ENCODE results near the gene DGKB.

Gene DGKB

DNA sequence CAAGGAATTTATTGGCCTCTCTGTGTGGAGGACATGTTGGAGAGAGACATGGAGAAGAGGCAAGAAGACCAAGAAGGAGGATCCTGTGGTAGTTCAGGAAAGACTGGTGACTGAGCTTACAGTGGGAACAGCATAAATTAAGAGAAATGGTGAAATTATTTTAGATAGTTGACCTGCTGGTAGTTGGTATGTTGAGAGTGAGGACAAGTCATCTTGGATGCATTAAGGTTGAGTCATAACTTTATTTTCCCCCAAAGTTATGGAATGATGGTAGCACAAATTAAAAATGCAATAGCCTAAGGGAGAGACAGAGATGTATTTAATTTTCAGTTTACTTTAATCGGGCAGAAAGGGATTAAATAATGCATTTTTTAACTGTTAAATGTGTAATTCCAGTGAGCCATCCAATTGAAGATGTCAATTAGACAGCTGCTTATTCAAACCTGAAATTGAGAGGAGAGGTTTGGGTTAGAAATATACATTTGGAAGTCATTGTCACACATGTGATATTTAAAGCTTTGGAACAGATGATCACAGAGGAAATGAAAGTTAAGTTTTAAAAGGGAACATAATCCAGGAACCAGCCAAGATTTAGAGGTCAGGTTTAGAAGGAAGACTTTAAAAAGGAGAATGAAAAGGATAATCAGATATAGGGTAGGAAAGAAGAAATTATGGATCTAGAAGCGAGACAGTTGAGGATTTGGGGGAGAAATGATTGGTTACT lies 80.6 kb downstream of the DGKB start:
- no peak for DNase-seq (ENCODE audit: low spot score)

GRCh38 chr7:14818871-14819270 lies 83.7 kb downstream of the DGKB start:
- DNase-seq (ENCODE audit: low spot score) = no peak

DNA sequence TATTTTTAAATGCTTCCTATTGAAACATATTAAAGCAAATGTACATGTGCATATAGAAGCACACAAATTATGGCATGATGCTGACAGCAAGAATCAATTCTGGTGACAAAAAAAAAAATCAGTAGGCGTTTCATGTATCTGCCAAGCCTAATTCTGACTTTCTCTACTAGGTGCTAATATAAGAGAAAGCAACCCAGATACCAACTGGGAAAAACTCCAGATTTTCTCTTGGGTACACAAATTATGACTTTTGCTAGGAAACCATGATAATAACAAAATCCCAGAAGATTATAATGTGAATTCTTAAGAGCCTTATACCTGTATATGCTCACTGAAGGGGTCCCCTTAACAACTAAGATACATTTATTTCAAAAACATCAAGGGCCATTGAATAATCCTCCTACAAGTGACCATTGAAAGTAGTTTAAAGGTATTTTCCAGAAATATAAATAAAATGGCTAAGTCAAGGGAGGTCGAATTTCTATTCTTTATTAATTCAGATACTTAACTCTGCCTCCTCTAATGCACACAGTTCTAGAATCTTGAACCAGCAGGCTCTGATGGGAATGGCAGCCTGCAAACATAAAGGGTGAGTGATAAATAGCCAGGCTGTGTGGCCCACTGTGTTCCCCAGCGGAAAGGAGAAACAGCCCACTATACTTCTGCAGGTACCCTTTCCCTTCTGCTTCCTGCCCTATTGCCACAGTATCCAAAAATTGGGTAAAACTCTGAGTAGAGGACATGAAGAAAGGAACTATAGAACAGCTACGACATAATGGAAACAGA lies 84.5 kb downstream of the DGKB start:
- no peak for DNase-seq (ENCODE audit: low spot score)

GRCh38 chr7:14807507-14807906 lies 95.0 kb downstream of the DGKB start:
- DNase-seq (ENCODE audit: low spot score) = no peak

- DNase-seq (ENCODE audit: low spot score) = no peak
These were observed 95.7 kb downstream of the DGKB start for GRCh38 chr7:14806891-14807290.

GRCh38 chr7:14805105-14805719 lies 97.3 kb downstream of the DGKB start:
- DNase-seq (ENCODE audit: low spot score) = no peak

DNA sequence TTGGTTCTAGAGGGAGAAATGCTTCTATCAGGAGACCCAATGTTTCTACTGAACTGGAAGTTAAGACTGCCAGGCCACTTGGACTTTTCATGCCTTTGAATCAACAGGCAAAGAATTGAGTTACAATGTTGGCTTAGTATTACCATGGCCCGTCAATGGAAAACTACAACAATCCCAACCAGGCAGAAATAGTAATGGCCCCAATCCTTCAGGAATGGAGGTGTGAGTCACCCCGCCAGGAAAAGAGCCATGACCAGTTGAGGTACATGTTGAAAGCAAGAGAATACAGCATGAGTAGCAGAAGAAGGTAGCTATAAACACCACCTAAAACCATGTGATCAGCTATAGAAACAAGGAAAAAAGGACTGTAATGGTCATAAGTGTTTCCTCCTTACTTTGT lies 101.9 kb downstream of the DGKB start:
- DNase-seq (ENCODE audit: low spot score) = no peak

- DNase-seq (ENCODE audit: low spot score) = no peak
These were observed 109.4 kb downstream of the DGKB start for GRCh38 chr7:14793151-14793550.

DNA sequence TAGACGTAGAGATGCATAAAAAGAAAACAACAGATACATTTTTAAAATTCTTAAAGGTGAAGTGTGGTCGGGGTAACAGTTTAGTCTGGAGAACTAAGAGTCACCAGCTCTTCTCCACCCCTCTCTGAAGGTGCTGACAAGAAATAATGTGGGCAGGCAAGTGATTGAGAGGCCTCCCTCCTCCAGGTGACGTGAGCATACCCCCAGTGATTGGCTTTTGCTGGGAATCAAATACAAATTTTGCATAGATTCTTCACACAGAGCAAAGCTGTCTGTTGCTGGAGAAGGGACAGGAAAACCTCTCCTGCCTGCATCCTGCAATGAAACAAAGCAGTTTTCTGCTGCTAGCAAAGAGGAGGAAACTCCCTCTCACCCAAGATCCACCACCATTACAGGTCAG lies 115.0 kb downstream of the DGKB start:
- DNase-seq (ENCODE audit: low spot score) = no peak

DNA sequence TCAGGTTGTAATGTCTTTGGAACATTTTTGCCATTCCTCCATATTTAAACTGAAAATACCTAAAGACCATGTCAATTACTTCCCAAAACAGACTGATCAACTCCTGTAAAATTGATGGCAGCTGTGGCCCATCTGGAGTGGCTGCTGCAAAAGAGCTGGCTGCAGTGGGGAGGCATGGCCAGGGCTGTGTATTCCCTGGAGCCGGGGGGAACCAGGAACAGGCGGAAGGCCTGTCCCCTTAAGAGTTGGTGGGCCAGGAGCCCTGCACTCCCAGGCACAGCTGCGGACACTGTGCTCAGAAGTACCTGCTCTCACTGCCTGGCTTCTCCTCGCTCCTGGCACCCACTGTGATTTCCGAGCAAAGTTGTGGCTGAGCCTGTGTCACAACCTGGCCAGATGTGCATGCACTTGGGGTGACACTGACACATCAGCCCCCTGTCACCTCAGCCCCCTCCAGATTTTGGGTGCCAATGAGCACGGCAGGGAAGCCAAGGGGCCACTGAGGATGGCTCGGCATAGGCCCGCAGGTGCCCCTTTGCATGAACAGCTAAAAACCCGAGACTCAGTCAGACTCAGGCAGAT lies 116.1 kb downstream of the DGKB start:
- DNase-seq (ENCODE audit: low spot score) = no peak

GRCh38 chr7:14777806-14778205 lies 124.7 kb downstream of the DGKB start:
- no peak for DNase-seq (ENCODE audit: low spot score)

DNA sequence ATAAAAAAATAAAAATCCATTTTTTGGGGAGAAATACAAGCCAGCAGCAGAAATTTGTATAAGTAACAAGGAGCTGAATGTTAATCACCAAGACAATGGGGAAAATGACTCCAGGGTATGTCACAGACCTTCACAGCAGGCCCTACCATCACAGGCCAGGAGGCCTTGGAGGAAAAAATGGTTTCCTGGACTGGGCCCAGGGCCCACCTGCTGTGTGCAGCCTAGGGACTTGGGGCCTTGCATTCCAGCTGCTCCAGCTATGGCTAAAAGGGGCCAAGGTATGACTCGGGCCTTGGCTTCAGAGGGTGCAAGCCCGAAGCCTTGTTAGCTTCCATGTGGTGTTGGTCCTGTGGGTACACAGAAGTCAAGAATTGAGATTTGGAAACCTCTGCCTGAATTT lies 126.3 kb downstream of the DGKB start:
- no peak for DNase-seq (ENCODE audit: low spot score)

- no peak for DNase-seq (ENCODE audit: low spot score)
These were observed 128.8 kb downstream of the DGKB start for GRCh38 chr7:14773729-14774271.

DNA sequence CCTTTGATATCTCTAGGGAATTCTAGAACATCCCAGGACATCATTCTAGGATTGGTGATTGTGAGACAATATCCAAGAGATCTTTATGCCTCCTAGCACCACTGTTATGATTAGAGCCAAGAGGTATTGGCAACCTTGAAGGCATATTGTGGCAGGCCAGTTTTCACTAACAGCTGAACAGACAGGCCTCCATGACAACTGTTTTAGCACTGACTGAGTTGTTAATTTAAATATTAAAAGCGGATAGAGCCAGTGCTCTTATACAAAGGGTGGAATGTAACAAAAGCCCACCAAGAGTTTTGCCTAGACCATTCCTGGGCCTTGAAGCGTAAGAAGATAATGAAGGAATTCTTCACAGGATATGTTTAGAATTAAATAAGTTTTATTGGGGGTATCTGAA lies 131.9 kb downstream of the DGKB start:
- no peak for DNase-seq (ENCODE audit: low spot score)

DNA sequence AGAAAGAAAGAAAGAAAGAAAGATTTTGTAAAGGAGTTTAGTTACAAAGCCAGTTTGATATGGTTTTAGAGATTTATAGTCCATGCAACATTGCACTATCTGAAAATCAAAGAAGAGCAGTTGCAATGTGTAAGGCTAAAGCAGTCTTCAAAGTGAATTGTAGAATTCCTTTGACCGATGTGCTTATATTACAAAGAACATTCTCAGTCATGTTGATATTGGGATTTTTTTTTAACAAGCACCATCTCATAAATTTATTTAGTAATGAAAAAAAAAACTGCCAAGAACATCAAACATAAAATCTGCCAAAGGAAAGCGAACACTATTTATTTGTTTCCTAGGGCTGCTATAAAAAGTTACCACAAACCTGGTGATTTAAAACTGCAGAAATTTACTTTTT lies 133.3 kb downstream of the DGKB start:
- DNase-seq (ENCODE audit: low spot score) = no peak

GRCh38 chr7:14767716-14768425 lies 134.7 kb downstream of the DGKB start:
- DNase-seq (ENCODE audit: low spot score) = no peak

DNA sequence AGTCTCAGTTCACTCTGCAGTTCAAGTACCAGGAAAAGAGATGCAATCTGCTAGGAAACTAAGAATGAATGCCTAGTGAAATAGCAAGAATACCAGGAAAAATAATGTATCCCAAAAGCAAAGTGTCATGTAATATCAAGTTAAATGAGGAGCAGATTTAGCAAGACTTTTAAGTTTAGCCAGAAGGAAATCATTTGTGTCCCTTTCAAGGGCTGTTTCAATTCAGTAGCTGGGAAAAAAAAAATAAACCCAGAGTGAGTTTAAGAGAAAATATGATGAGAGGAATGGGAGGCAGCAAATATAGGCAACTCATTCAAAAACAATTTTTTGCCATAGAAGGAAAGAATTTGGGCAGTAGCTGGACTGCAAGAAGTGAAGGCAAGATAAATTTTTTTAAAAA lies 135.8 kb downstream of the DGKB start:
- no peak for DNase-seq (ENCODE audit: low spot score)

DNA sequence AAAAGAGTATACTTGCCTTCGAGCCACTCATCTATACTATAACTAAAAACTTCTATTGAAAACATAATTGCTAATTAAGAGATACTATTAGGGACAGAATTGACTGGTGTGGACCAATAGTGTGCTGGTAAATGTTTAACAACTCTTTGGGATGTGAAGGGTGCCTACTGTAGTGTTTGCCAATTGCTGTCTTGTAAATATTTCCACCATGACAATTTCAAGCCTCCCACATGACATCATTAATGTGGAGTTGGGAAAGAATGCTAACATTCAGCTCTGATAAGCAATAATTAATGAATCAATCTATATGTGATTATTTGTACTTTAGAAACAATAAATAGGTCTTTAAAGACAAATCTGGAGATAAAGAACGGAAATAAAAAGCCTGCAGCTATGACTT lies 136.8 kb downstream of the DGKB start:
- DNase-seq (ENCODE audit: low spot score) = no peak

- DNase-seq (ENCODE audit: low spot score) = no peak
These were observed 140.0 kb downstream of the DGKB start for GRCh38 chr7:14762561-14762960.

DNA sequence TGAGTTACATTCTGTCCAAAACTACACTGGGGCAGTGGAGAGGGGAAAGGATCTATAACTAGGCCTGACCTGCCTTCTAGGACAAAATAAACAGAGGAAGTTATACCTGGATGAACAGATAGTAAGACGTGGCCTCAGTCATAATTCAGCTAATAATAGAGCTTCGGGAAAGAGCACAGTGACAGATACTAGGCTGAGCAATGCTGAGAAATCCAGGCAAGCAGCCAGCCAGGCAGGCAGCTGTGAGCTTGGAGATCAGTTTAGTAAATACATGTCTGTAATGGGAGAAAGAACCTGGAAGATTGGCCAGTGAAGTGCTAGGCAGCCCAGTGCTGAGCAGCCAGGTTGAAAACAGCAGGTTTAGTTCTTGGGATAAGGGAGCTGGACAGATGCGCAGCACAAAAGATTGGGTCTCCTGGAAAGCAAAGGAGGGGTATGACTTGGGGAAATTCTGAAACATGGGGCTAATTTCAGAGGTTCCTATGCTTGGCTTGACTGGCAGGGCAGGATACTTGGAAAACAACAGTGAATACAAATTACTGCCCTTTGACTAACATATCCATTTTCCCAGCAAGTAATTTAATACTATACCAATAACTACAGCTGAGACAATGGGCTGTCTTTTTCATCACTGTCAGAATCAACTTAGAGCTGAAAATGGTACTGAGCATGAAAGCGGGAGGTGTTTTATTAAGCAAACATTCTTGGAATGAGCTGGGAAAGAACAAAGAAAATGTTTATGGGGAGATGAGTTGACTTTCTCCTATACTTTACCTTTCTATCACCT lies 140.8 kb downstream of the DGKB start:
- no peak for DNase-seq (ENCODE audit: low spot score)
